OCI-LY1 (cell line): ENCODE results near the gene CPLX1.

Experiments
- H2AFZ ChIP-seq: fragments of 200-600 bp; sonication (generic), shearing (Covaris generic); 2 replicates; pipeline ENCODE4 v1.6.0; 2014; ENCODE audit warnings: antibody characterized with exemption, mild to moderate bottlenecking, low read length
- H3F3A ChIP-seq: fragments of 200-600 bp; sonication (generic), shearing (Covaris generic); 2 replicates; pipeline ENCODE4 v1.6.0; 2014; ENCODE audit warnings: mild to moderate bottlenecking, antibody characterized with exemption, low read length, moderate library complexity; ENCODE audit not compliant: insufficient read depth
- H3K27ac ChIP-seq: fragments of 200-600 bp; sonication (generic); 2 replicates; pipeline ENCODE4 v1.5.1; 2014; ENCODE audit warnings: low read length, mixed run types, mild to moderate bottlenecking, low read depth; ENCODE audit not compliant: poor library complexity, severe bottlenecking
- H3K27me3 ChIP-seq: fragments of 200-600 bp; sonication (generic); 2 replicates; pipeline ENCODE4 v1.6.0; 2014; ENCODE audit warnings: antibody characterized with exemption, mild to moderate bottlenecking, low read length, moderate library complexity; ENCODE audit not compliant: insufficient read depth
- H3K36me3 ChIP-seq: fragments of 200-600 bp; sonication (generic); 2 replicates; pipeline ENCODE4 v1.6.1; 2014; ENCODE audit warnings: mild to moderate bottlenecking, antibody characterized with exemption, low read length, moderate library complexity, mixed read lengths; ENCODE audit not compliant: insufficient read depth
- H3K4me1 ChIP-seq: fragments of 200-600 bp; sonication (generic); 2 replicates; pipeline ENCODE4 v1.5.1; 2014; ENCODE audit warnings: mild to moderate bottlenecking, low read length, moderate library complexity; ENCODE audit not compliant: insufficient read depth, severe bottlenecking
- H3K4me2 ChIP-seq: fragments of 200-600 bp; sonication (generic), shearing (Covaris generic); 2 replicates; pipeline ENCODE4 v1.6.1; 2014; ENCODE audit warnings: low read length
- H3K4me3 ChIP-seq: fragments of 200-600 bp; sonication (generic); 2 replicates; pipeline ENCODE4 v1.5.1; 2014; ENCODE audit warnings: low read length, low read depth, mild to moderate bottlenecking, mixed read lengths; ENCODE audit not compliant: poor library complexity, severe bottlenecking
- H3K79me2 ChIP-seq: fragments of 200-600 bp; shearing (Covaris generic); 2 replicates; pipeline ENCODE4 v1.6.1; 2016; ENCODE audit warnings: mixed run types, low read length, mixed read lengths; ENCODE audit not compliant: insufficient read depth
- H3K9ac ChIP-seq: fragments of 200-600 bp; sonication (generic), shearing (Covaris generic); 2 replicates; pipeline ENCODE4 v1.6.1; 2014; ENCODE audit warnings: mild to moderate bottlenecking, low read length, mixed read lengths
- H3K9me2 ChIP-seq: fragments of 200-600 bp; sonication (generic), shearing (Covaris generic); 2 replicates; pipeline ENCODE4 v1.6.1; 2014; ENCODE audit warnings: low read depth, mild to moderate bottlenecking, low read length, mixed read lengths
- H3K9me3 ChIP-seq: fragments of 200-600 bp; shearing (Covaris generic); 2 replicates; pipeline ENCODE4 v1.6.1; 2014; ENCODE audit warnings: low read length, mixed read lengths
- H4K20me1 ChIP-seq: fragments of 200-600 bp; sonication (generic), shearing (Covaris generic); 2 replicates; pipeline ENCODE4 v1.6.0; 2016; ENCODE audit warnings: mild to moderate bottlenecking, low read length; ENCODE audit not compliant: insufficient read depth
- CTCF ChIP-seq: fragments of 200-600 bp; sonication (generic), shearing (Covaris generic); IDR thresholded peaks from 2 replicates; pipeline ENCODE4 v1.5.1; 2017; ENCODE audit warnings: mild to moderate bottlenecking, antibody characterized with exemption, low read length, moderate library complexity, mixed read lengths
- EZH2 ChIP-seq: fragments of 200-600 bp; sonication (generic), shearing (Covaris generic); IDR thresholded peaks from 2 replicates; pipeline ENCODE4 v1.8.0; 2017; ENCODE audit warnings: borderline replicate concordance, mixed run types, mild to moderate bottlenecking, antibody characterized with exemption, low read length, moderate library complexity, mixed read lengths

Gene CPLX1

DNA sequence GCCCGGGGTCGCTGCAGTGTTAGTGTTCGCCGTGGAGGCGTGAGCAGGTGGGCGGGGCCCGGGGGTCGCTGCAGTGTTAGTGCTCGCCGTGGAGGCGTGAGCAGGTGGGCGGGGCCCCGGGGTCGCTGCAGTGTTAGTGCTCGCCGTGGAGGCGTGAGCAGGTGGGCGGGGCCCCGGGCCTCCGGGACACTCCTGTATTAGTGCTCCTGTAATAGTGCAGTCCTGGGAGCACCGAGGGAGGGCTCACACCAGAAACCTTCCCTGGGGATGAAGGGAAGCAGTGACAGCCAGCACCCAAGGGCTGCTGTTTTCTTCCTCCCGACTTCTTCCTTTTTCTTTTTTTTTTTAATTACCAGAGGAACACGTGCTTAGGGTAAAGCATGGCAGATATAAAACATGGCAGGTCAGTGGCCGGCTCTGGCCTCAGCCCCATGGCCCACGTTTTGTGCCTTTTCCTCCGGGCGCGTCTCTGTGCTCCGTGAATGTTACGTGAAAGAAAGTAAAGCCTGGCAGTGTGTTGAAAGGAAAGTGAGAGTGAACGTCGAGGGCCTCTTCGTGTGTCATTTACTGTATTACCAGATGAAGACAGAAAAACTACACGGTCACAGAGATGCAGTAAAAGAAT lies 78.3 kb downstream of the CPLX1 start:
- no peaks in the 10 kb centered on the region for H3K4me1 ChIP-seq
- H3F3A ChIP-seq = no peaks in the 10 kb centered on the region
- no peak for TF ChIP-seq EZH2
- TF ChIP-seq CTCF = no peak
- H2AFZ ChIP-seq = no peak overlapping the region
- no peaks in the 10 kb centered on the region for H4K20me1 ChIP-seq
- H3K79me2 ChIP-seq = no peaks in the 10 kb centered on the region
- H3K36me3 ChIP-seq = peaks cover 6% of the 10 kb centered on the region; the same call in 1 of the 2 replicates
- H3K9ac ChIP-seq = no peak overlapping the region
- no peaks in the 10 kb centered on the region for H3K27me3 ChIP-seq
- H3K27ac ChIP-seq = no peak overlapping the region
- no peaks in the 10 kb centered on the region for H3K9me3 ChIP-seq
- no peak overlapping the region for H3K4me2 ChIP-seq
- no peaks in the 10 kb centered on the region for H3K9me2 ChIP-seq
- no peak overlapping the region for H3K4me3 ChIP-seq

- no peaks in the 10 kb centered on the region for H3K9me3 ChIP-seq
- H3F3A ChIP-seq = no peaks in the 10 kb centered on the region
- no peaks in the 10 kb centered on the region for H3K4me1 ChIP-seq
- H3K9ac ChIP-seq = no peak overlapping the region
- H3K9me2 ChIP-seq = no peaks in the 10 kb centered on the region
- no peak overlapping the region for H3K4me2 ChIP-seq
- H3K79me2 ChIP-seq = no peaks in the 10 kb centered on the region
- no peaks in the 10 kb centered on the region for H4K20me1 ChIP-seq
- no peak for TF ChIP-seq CTCF
- TF ChIP-seq EZH2 = no peak
- no peak overlapping the region for H2AFZ ChIP-seq
- H3K27me3 ChIP-seq = no peaks in the 10 kb centered on the region
- H3K36me3 ChIP-seq = peaks cover 5% of the 10 kb centered on the region
- no peak overlapping the region for H3K4me3 ChIP-seq
- no peak overlapping the region for H3K27ac ChIP-seq
These were observed 81.6 kb downstream of the CPLX1 start for GRCh38 chr4:744212-744841.

GRCh38 chr4:743463-744211 lies 82.3 kb downstream of the CPLX1 start:
- H3K9ac ChIP-seq = no peak overlapping the region
- no peak overlapping the region for H3K4me2 ChIP-seq
- peaks cover 7% of the 10 kb centered on the region for H3K36me3 ChIP-seq
- H3K27ac ChIP-seq = no peak overlapping the region
- no peak overlapping the region for H3K4me3 ChIP-seq
- no peaks in the 10 kb centered on the region for H4K20me1 ChIP-seq
- no peaks in the 10 kb centered on the region for H3K79me2 ChIP-seq
- H3K9me3 ChIP-seq = no peaks in the 10 kb centered on the region
- H3F3A ChIP-seq = no peaks in the 10 kb centered on the region
- no peak for TF ChIP-seq EZH2
- TF ChIP-seq CTCF = no peak
- H3K4me1 ChIP-seq = no peaks in the 10 kb centered on the region
- no peaks in the 10 kb centered on the region for H3K9me2 ChIP-seq
- H3K27me3 ChIP-seq = no peaks in the 10 kb centered on the region
- H2AFZ ChIP-seq = no peak overlapping the region
